ENCODE data around the gene RPS6KA2.

GRCh38 chr6:166655713-166656229 lies 28.7 kb upstream of the RPS6KA2 start:
- TF ChIP-seq CTCF (IDR thresholded peaks at IDR 0.05; ENCODE audit: insufficient read depth, low read length) (no peak), POLR2AphosphoS5 (IDR thresholded peaks at IDR 0.05; ENCODE audit: low read depth) (no peak)

Data from HL-60 (cell line).